Stimulated activated CD4-positive, alpha-beta T cell treated with anti-CD3 and anti-CD28 coated beads, Interleukin-2, amount 100 ng/mL, for 48 hours (primary cell): ENCODE data around the gene PDZD2.
"Not testable (repeated sequence)": the region's sequence is repeated elsewhere in the genome, so short reads cannot be mapped to it uniquely, and the experiment has no call there.

Experiments used
- DNase-seq, 2 donors: peaks; one replicate each; pipeline ENCODE4 v3.0.0-alpha.2; 2020

PDZD2 gene

GRCh38 chr5:32118922-32119321 is 480.0 kb downstream of the PDZD2 start:
- not testable (repeated sequence) for DNase-seq

GRCh38 chr5:32123058-32123805 is 484.3 kb downstream of the PDZD2 start:
- no peak for DNase-seq

GRCh38 chr5:32123889-32124676 is 485.2 kb downstream of the PDZD2 start:
- no peak for DNase-seq

DNA sequence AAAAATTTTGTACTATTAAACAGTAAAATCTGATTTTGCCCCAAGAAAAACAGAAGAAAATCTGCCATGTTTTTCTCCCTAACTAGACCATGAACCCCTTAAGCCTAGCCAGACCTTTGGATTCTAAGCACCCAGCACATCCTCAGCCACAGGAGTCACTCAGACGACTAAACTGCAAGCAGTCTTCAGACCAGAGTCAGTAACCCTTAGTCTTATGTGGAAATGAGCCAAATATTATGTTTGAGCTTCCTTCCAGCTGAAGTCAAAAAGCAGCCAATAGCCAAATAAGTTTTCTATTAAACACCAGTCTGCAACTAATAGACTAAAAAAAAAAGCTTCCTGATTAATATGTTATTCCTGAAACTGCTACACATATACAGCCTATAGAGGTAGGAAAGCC is 487.8 kb downstream of the PDZD2 start:
- DNase-seq = no peak

DNA sequence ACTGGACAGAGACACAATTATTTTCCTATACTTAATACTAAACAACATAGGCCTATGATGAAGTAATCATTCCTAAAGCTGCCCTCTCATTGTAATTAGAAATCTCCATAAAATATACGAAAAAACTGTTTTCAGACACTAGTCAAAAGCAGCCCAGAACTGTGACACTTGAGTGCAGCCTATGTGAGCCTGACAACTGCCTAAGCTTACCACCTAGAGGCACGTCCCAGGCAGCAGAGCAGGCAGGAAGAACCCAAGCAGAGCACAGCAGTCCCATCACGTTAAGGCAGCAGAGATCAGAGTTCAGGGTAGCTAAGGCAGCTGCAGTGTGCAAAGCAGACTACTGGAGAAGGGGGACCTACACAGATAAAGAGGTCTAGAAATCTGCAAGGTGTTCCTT is 488.8 kb downstream of the PDZD2 start:
- no peak for DNase-seq

- no peak for DNase-seq
These were observed 490.2 kb downstream of the PDZD2 start for GRCh38 chr5:32129074-32129598.

- no peak for DNase-seq
These were observed 491.9 kb downstream of the PDZD2 start for GRCh38 chr5:32130865-32131264.

DNA sequence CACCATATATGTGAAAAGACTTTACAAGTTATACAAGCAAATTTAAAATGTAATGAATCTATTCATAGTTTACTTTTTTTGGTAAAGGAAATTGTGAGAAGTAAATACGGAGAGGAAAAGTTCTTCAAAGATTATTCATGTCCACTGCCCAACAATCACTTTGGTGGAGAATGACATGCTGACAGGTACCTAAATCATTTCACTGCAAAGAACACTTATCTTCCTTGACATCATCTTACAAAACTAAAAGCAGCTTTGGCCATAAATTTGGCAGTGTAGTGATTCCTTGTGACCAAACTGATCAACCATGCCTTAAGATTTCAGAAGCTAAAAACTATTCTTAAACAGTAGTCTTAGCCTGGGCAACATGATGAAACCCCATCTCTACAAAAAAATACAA is 492.7 kb downstream of the PDZD2 start:
- DNase-seq = no peak

- DNase-seq = no peak
These were observed 493.8 kb downstream of the PDZD2 start for GRCh38 chr5:32132757-32133156.

DNA sequence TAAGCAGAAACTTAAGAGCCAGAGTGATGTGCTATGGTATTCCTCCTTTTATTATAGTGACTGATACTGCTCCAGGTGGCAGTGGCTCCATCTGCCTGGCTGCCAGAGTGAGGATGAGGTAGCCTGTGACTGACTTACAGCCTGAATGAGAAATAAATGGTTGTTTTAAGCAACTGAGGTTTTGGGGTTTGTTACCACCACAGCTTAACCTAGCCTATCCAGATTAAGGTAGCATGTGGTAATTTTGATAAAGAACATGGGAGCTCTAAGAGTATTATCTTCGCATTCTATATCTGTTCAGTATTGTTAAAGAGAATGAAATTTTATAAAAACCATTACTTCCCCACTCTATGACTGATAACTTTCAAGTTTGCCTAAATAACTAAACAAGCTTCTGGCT is 496.2 kb downstream of the PDZD2 start:
- no peak for DNase-seq

- DNase-seq = no peak
These were observed 497.4 kb downstream of the PDZD2 start for GRCh38 chr5:32136342-32136741.

DNA sequence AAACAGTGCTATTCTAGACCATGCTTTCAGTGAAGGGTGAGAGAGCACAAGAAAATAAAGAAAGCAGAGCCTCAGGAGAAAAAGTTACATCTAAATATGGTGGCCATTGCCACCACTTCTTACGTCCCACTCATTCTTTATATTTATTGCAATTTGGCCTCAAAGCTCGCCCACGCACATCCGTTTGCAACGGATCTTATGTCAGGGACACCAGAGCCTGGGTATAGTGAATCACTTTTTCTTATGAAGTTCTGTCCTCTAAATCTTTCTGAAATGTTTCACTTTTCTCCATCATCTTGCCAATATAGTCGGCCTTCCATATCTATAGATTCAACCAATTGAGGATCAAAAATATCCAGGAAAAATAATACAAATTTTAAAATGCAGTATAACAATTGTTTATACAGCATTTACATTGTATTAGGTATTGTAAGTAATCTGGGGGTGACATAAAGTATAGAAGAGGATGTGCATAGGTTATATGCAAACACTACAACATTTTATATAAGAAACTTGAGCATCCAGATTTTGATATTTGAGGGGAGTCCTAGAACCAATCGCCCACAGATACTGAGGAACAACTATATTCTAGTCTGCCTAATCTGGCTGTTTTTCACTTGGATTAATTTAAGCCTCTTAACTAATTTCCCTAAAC is 500.0 kb downstream of the PDZD2 start:
- DNase-seq = peak; percentile 68 to 69

DNA sequence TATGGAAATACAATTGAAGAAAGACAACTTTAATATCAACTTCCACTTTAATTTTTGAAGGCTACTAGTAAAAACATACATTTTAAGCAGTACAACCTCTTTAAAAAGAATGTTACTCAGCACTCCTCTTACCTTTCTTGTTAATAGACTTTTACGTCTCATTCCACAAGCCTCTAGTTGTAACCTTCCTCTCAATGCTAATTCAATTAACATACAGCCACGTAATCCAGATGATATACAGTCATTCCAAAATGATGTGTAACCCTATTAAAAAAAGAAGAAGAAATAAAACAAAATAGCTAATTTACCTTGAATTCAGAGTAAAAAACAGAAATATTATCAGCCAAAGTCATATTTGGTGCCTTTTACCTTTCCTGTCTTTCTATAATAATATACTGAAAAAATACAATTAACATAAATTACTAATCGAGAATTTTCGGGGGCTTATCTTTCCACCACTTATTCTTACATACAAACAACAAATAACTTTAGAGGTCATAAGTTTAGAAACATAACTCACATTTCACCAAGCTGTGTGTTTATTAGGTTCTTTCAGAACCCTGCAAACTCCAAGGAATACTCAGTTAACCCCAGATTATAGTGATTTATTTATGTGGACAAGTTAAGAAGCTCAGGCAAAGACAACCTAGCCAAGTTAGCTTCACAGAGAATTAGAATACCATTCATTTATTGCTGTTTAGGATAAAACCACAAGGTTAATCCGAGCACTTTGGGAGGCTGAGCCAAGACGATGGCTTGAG is 504.9 kb downstream of the PDZD2 start:
- no peak for DNase-seq

GRCh38 chr5:32144378-32145207 is 505.7 kb downstream of the PDZD2 start:
- DNase-seq = no peak

DNA sequence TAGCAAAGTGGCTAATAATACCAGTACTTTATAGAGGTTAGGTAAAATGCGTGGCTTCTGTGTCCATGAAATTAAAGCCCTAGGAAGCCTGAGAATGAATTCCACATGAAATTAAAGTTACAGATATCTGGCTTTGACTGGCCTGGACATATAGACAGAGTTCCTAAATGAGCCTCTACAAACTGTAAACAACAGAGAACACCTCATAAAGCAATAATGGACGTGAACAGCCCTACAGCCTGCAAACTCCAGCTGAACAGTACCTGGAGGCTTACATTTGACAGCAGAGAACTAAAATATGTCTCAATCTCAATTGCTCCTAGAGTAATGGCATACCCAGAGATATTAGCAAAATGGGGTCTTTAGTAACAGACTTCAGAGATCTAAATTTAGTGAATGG is 506.4 kb downstream of the PDZD2 start:
- DNase-seq = no peak

GRCh38 chr5:32147236-32147635 is 508.3 kb downstream of the PDZD2 start:
- DNase-seq = no peak

- DNase-seq = no peak
These were observed 509.0 kb downstream of the PDZD2 start for GRCh38 chr5:32147959-32148358.

DNA sequence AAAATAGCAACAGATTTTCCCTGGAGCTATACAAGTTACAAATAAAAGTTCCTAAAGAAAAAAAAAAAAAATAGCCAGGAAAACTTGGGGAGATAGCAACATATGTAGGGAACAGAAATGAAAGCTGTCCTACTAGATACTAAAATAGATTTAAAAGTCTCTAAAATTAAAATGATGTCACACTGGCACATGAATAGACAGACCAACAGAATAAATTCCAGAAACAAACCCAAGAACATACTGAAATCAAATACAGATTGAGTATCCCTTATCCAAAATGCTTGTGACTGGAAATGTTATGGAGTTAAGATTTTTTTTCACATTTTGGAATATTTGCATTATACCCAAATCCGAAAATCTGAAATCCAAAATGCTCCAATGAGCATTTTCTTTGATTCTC is 511.4 kb downstream of the PDZD2 start:
- DNase-seq = no peak

DNA sequence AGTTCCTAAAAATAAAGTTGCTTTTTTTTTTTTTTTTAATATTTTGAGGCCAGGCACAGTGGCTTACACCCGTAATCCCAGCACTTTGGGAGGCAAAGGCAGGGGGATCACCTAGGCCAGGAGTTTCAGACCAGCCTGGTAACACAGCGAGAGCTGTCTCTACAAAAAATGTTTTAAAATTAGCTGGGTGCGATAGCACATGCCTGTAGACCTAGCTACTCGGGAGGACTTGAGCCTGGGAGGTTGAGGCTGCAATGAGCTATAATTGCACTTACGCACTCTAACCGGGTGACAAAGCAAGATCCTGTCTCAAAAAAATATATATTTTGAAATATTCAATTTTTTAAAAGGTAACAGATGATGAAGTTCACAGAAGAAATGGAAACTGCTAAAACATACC is 512.3 kb downstream of the PDZD2 start:
- no peak for DNase-seq

DNA sequence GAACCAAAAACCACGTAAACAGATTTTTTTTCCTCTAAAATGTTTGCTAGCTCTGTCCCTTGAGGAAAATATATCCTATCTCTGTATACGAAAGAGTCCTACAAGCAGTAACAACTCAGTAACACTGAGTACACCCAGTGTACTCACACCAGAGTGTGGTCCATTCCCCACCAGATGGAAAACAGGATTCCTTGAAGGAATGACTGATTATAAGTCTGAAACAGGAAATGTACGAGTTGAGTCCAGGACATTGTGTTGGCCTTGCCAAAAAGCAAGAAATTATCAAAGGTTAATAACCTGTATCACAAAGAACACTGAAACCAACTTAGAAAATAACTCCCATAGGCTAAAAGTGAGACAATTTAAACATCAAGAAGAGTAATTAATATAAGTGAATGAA is 514.8 kb downstream of the PDZD2 start:
- no peak for DNase-seq

DNA sequence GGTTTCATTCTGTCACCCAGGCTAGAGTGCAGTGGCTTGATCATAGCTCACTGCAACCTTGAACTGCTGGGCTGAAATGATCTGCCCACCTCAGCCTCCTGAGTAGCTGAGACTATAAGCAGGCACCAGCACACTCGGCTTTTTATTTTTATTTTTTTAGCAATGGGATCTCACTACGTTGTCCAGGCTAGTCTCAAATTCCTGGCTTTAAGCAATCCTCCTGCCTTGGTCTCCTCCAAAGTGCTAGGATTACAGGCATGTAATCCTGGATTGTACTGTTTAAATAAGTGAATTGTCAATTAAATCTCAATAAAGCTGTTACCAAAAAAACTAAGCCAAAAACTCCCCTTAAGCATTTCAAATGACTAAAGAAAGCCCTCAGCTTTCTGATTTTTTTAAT is 516.3 kb downstream of the PDZD2 start:
- no peak for DNase-seq

- DNase-seq = no peak
These were observed 517.7 kb downstream of the PDZD2 start for GRCh38 chr5:32156635-32157034.
